HT-29 (cell line): ENCODE results near the gene USPL1. TPM values are rescaled to one million over a fixed set of nuclear protein-coding genes. Genes with fewer than 3 reads are reported as not detected.
"Not testable (repeated sequence)": the region's sequence is repeated elsewhere in the genome, so short reads cannot be mapped to it uniquely, and the experiment has no call there.

ENCODE experiments used
- DNase-seq: peaks from one replicate; pipeline ENCODE4 v3.0.0-alpha.2; 2015; ENCODE audit warnings: low spot score
- total RNA-seq: library from RNA; depleted of rRNA; stranded (reverse); fragments of >200 nt; shearing (Covaris generic); gene quantifications from 2 replicates; pipeline ENCODE4 v1.2.3, GENCODE V29; 2014; rRNA removed

USPL1 gene
- 14.6 and 16.1 TPM in 2 replicates for total RNA-seq

GRCh38 chr13:30617315-30618185 lies at the start of gene USPL1:
Gene USPL1, plus strand, starts transcription at chr13:30617920. Its CDS starts 3,221 bp downstream, at chr13:30621141.
- peak; percentile 100 for DNase-seq

GRCh38 chr13:30569901-30570576 lies 47.7 kb upstream of the USPL1 start:
- peak; percentile 29 for DNase-seq

GRCh38 chr13:30570691-30571090 lies 47.0 kb upstream of the USPL1 start:
- DNase-seq: no peak

- DNase-seq: peak; percentile 42
These were observed 44.9 kb upstream of the USPL1 start for GRCh38 chr13:30572859-30573275.

- peak; percentile 90 for DNase-seq
These were observed 41.2 kb upstream of the USPL1 start for GRCh38 chr13:30576528-30576927.

GRCh38 chr13:30577401-30577852 lies 40.3 kb upstream of the USPL1 start:
- peak; percentile 87 for DNase-seq

- no peak for DNase-seq
These were observed 36.7 kb upstream of the USPL1 start for GRCh38 chr13:30580852-30581502.

- DNase-seq: peak; percentile 80
These were observed 36.1 kb upstream of the USPL1 start for GRCh38 chr13:30581582-30581981.

GRCh38 chr13:30584051-30584731 lies 33.5 kb upstream of the USPL1 start:
- no peak for DNase-seq

- no peak for DNase-seq
These were observed 31.9 kb upstream of the USPL1 start for GRCh38 chr13:30585748-30586262.

- DNase-seq: no peak
These were observed 30.5 kb upstream of the USPL1 start for GRCh38 chr13:30587231-30587630.

GRCh38 chr13:30587739-30588138 lies 30.0 kb upstream of the USPL1 start:
- DNase-seq: no peak

GRCh38 chr13:30593001-30593400 lies 24.7 kb upstream of the USPL1 start:
- DNase-seq: no peak

GRCh38 chr13:30600496-30600895 lies 17.2 kb upstream of the USPL1 start:
- no peak for DNase-seq

- no peak for DNase-seq
These were observed 15.9 kb upstream of the USPL1 start for GRCh38 chr13:30601836-30602235.

- DNase-seq: no peak
These were observed 12.7 kb upstream of the USPL1 start for GRCh38 chr13:30605052-30605451.

GRCh38 chr13:30607186-30607585 lies 10.5 kb upstream of the USPL1 start:
- not testable (repeated sequence) for DNase-seq

GRCh38 chr13:30607908-30608307 lies 9.8 kb upstream of the USPL1 start:
- no peak for DNase-seq

- DNase-seq: no peak
These were observed 9.4 kb upstream of the USPL1 start for GRCh38 chr13:30608364-30608763.

GRCh38 chr13:30610311-30610710 lies 7.4 kb upstream of the USPL1 start:
- DNase-seq: no peak

- DNase-seq: no peak
These were observed 2.2 kb upstream of the USPL1 start for GRCh38 chr13:30615481-30615865.
